ENCODE measurements around the gene SLC22A23.

SLC22A23 gene

DNA sequence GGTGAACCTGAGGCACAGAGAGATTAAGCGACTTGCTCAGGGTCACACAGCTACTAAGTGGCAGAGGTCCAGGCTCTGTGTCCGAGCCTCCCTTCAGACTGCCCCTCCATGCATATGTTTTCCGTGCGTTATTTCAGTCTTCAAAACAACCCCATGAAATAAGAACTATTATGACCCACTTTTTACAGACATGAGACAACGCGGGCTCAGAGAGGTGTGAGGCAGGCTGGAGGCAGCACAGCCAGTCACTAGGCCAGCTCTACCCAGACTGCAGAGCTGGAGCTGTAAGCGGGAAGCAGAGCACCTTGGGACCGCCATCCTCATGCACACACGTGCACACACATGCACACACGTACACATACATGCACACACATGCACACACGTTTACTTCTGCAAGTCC, 135.8 kb downstream of the SLC22A23 start:
- no peak for DNase-seq (ENCODE audit: low spot score)
- no peak for FAIRE-seq

GRCh38 chr6:3320238-3320811, 136.5 kb downstream of the SLC22A23 start:
- DNase-seq (ENCODE audit: low spot score): no peak
- no peak for FAIRE-seq

- FAIRE-seq (no peak), DNase-seq (ENCODE audit: low spot score) (no peak)
Measured at GRCh38 chr6:3319610-3320200, 137.1 kb downstream of the SLC22A23 start.

DNA sequence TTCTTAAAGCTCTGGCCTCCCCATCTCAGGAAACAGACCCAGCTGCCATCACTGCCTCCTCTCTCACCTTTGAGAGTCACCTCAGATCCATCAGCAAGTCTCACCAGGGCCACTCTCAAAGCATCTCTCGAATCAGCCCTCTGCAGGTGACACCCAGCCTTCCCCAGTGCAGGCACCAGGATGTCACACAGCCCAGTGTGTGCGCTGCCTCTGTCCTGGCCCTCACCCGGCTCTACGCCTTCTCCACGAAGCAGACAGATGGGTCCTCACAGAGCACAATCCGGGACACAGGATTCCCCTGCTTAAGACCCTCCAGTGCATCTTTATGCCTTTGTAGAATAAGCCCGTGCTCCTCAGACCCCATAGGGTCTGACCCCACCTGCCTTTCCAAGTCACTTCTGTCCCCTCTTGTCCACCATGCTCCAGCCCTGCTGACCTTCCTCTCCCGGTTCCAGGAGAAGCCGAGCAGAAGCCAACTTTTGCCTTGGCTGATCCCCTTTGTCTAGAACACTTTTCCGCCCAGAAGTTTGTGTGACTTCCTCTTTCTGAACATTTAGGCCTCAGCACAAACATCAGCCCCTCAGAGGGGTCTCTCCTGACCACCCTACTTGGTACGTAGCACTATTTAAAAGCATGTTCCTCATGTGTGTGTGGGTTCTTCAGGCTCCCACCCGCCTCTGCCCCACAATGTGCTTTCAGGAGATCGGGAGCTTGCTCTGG, 137.9 kb downstream of the SLC22A23 start:
- FAIRE-seq (no peak), DNase-seq (ENCODE audit: low spot score) (no peak)

DNA sequence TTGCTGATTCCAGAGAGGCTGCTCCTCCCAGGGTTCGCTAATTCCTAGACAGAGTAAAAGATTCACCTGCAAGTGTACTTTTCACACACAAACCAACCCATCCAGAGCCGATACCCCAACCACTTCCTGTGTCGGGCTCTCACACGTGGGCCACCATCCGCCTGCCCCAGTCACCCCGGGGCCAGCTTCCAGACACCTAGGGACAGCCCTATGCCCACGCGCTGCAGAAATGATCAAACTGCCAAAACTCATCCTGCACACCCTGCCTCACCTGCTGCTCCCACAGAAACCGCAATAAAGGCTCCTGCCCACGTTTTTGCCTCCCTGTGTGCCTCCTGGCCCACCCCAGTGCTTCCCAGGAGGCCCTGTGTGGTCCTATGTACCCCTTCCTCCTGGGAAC, 138.6 kb downstream of the SLC22A23 start:
- FAIRE-seq (no peak), DNase-seq (ENCODE audit: low spot score) (no peak)

DNA sequence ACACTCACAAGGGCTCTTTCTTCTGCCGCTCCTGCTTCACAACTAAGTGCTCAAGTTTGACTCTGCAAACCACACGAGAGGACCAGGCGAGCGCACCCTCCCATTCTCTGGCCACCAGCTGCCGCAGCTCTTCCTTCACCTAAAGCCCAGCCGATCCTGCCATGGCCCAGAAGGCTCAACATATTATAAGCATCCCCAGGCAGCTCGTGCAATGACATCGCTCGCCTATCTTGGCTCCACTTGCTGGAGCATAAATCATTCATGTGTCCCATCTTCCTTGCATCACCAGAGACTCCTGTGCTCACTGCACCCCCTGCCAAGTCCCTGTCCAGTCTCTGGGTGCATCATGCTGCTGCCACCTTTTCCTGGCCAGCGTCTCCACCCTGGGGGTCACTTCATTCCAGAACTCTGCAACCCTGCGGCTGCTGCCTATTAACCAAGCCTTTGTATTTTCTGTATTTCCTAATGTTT, 139.1 kb downstream of the SLC22A23 start:
- DNase-seq (ENCODE audit: low spot score) (no peak), FAIRE-seq (no peak)

DNA sequence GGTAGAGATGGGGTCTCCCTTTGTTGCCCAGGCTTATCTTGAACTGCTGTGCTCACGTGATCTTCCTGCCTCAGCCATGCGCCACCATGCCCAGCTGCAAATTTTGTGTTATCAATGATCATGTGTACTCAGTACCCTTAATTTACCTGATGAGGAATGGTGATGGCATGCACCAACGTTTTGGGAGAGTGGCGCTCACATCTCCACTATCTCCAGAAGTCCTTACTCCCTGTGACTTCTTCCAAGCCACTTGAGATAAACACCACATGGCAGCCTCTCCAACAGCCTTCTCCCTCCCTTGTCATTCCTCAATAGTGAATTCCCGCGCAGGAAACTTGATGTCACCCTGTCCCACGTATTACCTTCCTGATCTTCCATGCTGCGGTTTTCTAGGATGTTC, 140.0 kb downstream of the SLC22A23 start:
- FAIRE-seq (no peak), DNase-seq (ENCODE audit: low spot score) (no peak)

DNA sequence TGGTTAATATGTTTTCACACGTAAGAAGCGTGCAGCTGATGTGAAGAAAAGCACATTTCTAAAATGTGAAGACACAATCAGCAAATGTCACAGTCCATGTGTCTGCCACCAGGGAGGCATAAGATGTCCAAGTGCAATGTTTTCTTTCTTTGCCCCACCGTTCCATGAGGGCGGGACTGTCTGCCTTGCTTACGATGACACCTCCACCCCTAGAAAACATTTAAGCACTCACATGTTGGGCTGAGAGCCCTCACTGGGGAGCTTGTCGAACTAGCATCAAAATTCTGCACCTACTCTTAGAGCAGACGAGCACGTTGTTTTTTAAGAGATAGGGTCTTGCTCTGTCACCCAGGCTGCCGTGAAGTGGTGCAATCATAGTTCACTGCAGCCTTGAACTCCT, 140.5 kb downstream of the SLC22A23 start:
- FAIRE-seq: no peak
- DNase-seq (ENCODE audit: low spot score): no peak

DNA sequence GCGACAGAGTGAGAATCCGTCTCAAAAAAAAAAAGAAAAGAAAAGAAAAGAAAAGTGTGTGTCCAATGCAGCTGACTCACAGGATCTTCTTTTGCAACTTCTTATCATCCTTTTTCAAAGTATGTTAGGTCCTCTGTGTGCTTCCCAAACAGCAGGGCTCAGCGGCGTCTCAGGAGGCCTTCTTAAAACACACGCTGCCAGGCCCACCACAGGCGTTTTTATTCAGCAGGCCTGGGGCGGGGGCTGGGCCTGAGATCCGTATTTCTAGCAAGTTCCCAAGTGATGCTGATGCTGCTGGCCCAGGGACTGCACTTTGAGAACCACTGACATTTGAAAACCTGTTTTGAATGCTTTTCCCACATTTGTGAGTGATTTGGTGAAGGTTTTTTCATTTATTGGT, 141.0 kb downstream of the SLC22A23 start:
- no peak for DNase-seq (ENCODE audit: low spot score)
- no peak for FAIRE-seq

DNA sequence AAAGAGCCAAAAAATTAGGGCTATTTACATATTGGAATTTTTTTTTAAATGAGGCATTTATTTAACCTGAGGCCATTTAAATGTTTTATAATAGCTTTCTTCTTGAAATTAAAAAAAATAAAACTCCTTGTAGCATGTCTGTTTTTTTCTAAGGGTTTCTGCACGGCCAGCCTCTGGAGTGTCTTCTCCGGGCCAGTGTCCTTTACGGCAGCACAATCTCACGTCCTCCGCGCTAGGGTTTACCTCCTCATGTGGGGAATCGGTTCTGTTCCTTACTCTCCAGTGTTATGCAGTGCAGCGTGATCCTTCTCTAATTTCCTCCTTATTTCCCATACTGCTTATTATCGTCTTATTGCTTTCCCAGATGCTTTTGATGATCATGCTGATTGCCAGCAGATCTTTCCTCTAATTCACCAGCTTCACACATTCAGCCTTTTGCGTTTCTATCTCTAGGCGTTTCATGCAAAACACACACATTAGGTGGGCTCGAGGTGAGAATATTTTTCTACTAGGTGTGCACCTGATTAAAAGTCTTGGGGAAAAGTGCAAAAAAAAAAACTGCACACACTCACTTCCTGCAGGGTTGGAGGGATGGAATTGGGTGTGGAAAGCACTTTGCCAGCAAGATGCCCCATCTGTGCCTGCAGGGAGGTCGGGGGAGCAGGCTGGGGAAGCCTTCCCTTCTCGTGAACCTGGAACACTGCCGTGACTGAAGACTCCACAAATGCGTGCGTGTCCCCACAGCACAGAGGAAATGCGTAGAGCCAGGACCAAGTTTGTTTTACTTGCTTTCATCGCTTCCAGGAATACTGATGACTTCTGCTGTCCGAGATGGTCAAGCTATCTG, 142.0 kb downstream of the SLC22A23 start:
- no peak for DNase-seq (ENCODE audit: low spot score)
- FAIRE-seq: no peak

DNA sequence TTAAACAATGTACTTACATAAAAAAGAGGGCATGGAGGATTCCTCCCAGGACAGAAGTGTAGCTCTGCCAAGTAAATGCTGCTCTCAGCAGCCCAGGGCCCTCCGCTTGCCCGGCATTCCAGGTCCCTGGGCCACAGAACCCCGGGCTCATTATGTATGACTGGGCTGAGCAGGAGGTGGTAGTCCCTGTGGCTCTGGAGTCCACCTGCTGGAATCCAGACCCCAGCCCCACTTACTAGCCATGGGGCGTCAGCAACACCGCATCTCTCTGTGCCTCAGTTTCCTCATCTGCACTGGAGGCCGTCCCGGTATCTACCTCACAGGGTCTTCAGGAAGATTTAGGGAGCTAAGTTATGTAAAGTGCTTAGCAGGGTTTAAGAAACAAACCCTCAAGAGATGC, 142.7 kb downstream of the SLC22A23 start:
- no peak for DNase-seq (ENCODE audit: low spot score)
- no peak for FAIRE-seq

- no peak for DNase-seq (ENCODE audit: low spot score)
- FAIRE-seq: no peak
Measured at GRCh38 chr6:3312604-3313231, 144.1 kb downstream of the SLC22A23 start.

GRCh38 chr6:3311826-3312225, 145.0 kb downstream of the SLC22A23 start:
- FAIRE-seq: no peak

DNA sequence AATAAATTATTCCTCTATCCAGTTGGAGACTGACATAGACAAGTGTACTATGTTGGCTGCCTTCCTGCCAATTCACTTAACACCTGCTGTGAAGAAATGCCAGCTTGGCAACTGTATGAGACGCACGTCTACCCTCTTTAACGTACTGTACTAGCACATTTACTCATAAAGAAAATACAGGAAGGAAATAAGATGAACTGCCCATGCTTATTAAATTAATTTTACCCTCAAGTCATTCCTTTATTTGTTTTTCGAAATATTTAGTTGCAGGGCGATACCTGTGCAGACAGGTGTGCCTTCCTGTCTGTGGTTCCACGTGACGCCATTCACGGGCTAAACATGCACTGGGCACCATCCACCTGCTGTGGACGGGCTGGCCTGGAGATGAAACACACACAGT, 146.1 kb downstream of the SLC22A23 start:
- DNase-seq (ENCODE audit: low spot score): no peak
- FAIRE-seq: no peak

More at GRCh38 chr6:3311826-3312225, 145.0 kb downstream of the SLC22A23 start:
- no peak for DNase-seq (ENCODE audit: low spot score)

DNA sequence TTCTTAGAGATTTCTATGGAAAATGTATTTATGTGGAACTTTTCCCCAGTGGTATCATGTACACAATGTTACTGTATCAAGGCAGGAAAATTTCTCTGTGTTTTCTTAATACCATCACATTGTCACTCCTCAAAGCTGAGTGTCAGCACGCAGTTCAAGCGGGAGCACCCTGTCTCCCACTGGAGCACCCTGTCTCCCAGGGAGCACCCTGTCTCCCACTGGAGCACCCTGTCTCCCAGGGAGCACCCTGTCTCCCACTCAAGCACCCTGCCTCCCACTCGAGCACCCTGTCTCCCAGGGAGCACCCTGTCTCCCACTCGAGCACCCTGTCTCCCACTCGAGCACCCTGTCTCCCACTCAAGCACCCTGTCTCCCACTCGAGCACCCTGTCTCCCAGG, 146.8 kb downstream of the SLC22A23 start:
- FAIRE-seq (no peak), DNase-seq (ENCODE audit: low spot score) (no peak)

GRCh38 chr6:3309391-3310050, 147.3 kb downstream of the SLC22A23 start:
- no peak for DNase-seq (ENCODE audit: low spot score)

GRCh38 chr6:3308106-3308505, 148.7 kb downstream of the SLC22A23 start:
- no peak for FAIRE-seq

More at GRCh38 chr6:3309391-3310050, 147.3 kb downstream of the SLC22A23 start:
- no peak for FAIRE-seq

GRCh38 chr6:3307436-3307835, 149.4 kb downstream of the SLC22A23 start:
- FAIRE-seq (no peak), DNase-seq (ENCODE audit: low spot score) (no peak)

More at GRCh38 chr6:3308106-3308505, 148.7 kb downstream of the SLC22A23 start:
- no peak for DNase-seq (ENCODE audit: low spot score)

DNA sequence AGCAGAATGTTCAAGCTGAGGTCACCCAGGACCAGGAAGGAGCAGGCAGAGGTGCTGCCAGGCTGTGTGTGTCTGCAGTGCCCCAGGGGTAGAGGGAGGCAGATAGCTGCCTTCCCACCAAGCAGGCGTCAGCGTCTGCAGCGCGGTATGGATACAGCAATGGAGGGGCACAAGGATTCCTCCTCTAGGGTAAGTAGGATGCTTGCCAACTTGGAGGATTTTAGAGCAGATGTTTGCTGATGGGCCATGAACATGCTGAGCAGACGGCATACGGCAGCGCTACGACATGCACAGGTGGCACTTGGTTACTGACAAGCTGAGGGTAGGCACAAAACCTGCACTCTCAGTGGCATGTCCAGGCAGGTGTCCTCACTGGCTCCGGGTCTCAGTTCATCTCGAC, 150.0 kb downstream of the SLC22A23 start:
- FAIRE-seq: no peak
- no peak for DNase-seq (ENCODE audit: low spot score)

DNA sequence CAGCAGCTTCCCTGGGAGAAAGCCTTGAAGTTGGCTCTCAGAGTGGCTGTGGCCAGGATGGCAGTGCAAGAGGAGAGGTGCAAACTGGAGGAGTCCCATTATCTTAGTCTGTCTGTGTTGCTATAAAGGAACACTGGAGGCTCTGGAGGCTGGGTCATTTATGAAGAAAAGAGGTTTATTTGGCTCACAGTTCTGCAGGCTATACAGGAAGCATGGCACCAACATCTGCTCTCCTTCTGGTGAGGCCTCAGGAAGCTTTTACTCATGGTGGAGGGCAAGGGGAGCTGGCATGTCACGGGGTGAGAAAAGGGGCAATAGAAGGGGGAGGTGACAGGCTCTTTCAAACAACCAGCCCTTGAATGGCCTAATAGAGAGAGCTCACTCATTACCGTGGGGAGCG, 151.0 kb downstream of the SLC22A23 start:
- DNase-seq (ENCODE audit: low spot score) (no peak), FAIRE-seq (no peak)

GRCh38 chr6:3305216-3305565, 151.7 kb downstream of the SLC22A23 start:
- no peak for FAIRE-seq

More at GRCh38 chr6:3305216-3305565, 151.7 kb downstream of the SLC22A23 start:
- DNase-seq (ENCODE audit: low spot score): no peak

All from RCC 7860 (cell line).